Panc1 (cell line): Measurements from ENCODE around the gene HK2.

Source experiments
- POLR2AphosphoS5 ChIP-seq: IDR thresholded peaks from 2 replicates; pipeline ENCODE4 v1.6.1; 2012; ENCODE audit warnings: mild to moderate bottlenecking, low read depth, low read length, moderate library complexity
- TF ChIP-seq, protein P1 (sequence below): fragments of 450-650 bp; IDR thresholded peaks from 2 replicates; pipeline ENCODE4 v1.5.1; 2017; ENCODE audit warnings: mild to moderate bottlenecking

GRCh38 chr2:74880054-74880728, 46.3 kb downstream of the HK2 start:
- TF ChIP-seq POLR2AphosphoS5 = no peak
- TF ChIP-seq, protein P1, sequence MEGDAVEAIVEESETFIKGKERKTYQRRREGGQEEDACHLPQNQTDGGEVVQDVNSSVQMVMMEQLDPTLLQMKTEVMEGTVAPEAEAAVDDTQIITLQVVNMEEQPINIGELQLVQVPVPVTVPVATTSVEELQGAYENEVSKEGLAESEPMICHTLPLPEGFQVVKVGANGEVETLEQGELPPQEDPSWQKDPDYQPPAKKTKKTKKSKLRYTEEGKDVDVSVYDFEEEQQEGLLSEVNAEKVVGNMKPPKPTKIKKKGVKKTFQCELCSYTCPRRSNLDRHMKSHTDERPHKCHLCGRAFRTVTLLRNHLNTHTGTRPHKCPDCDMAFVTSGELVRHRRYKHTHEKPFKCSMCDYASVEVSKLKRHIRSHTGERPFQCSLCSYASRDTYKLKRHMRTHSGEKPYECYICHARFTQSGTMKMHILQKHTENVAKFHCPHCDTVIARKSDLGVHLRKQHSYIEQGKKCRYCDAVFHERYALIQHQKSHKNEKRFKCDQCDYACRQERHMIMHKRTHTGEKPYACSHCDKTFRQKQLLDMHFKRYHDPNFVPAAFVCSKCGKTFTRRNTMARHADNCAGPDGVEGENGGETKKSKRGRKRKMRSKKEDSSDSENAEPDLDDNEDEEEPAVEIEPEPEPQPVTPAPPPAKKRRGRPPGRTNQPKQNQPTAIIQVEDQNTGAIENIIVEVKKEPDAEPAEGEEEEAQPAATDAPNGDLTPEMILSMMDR = no peak
